ENCODE measurements around the gene POLRMT. TPM values are rescaled to one million over a fixed set of nuclear protein-coding genes. Genes with fewer than 3 reads are reported as not detected.
"Not testable (repeated sequence)": the region's sequence is repeated elsewhere in the genome, so short reads cannot be mapped to it uniquely, and the experiment has no call there.

The POLRMT gene
- total RNA-seq, 1 experiment from 2014 or later, result 139 TPM

GRCh38 chr19:674282-675151 is 41.2 kb upstream of the POLRMT start:
- peaks cover 27% of the 10 kb centered on the region for H3K27me3 Mint-ChIP-seq (ENCODE audit: low read depth)
- no peak overlapping the region for H3K27ac Mint-ChIP-seq
- ATAC-seq, result no peak

GRCh38 chr19:670609-671075 is 37.3 kb upstream of the POLRMT start:
- Mint-ChIP-seq H3K9me3 (peaks cover 9% of the 10 kb centered on the region), H3K36me3 (no peaks in the 10 kb centered on the region), H3K27me3 (ENCODE audit: low read depth) (peaks cover 31% of the 10 kb centered on the region), H3K4me1 (no peaks in the 10 kb centered on the region), H3K4me3 (no peak overlapping the region), H3K27ac (no peak overlapping the region)
- peak; percentile 54 for DNase-seq (ENCODE audit: low spot score)
- peak; percentile 86 for ATAC-seq
- ChIA-PET CTCF (interaction anchor here (0.5 to 2.6 kb wide), 15 partner anchors 10 to 115 kb away, joined by 3 to 22 read pairs (median 4); partner anchors contain the start of gene PALM), POLR2A (interaction anchor here (0.5 kb wide), 1 partner anchor 9 kb away, joined by 3 read pairs; no protein-coding TSS in a partner anchor)
- TF ChIP-seq ELF4 (CRISPR knock-in tag; IDR thresholded peaks at IDR 0.05; ENCODE audit: low read depth), result no peak
- TF ChIP-seq CTCF (IDR thresholded peaks at IDR 0.05), result 0 out of 2 replicates have a peak, but pooled peaks have one; percentile 12

More at GRCh38 chr19:674282-675151, 41.2 kb upstream of the POLRMT start:
- TF ChIP-seq ZNF671 (CRISPR knock-in tag; IDR thresholded peaks at IDR 0.05) (no peak), ETV6 (CRISPR knock-in tag; IDR thresholded peaks at IDR 0.05) (no peak), ZNF416 (CRISPR knock-in tag; IDR thresholded peaks at IDR 0.05) (no peak), ZBTB43 (CRISPR knock-in tag; IDR thresholded peaks at IDR 0.05) (no peak), ZNF512 (CRISPR knock-in tag; IDR thresholded peaks at IDR 0.05; ENCODE audit: borderline replicate concordance) (no peak), SP1 (CRISPR knock-in tag; conservative IDR thresholded peaks at IDR 0.05) (no peak), ZSCAN18 (CRISPR knock-in tag; IDR thresholded peaks at IDR 0.05) (no peak)
- CTCF ChIA-PET, result interaction anchor here (0.6 to 2.1 kb wide), 4 partner anchors 9 to 67 kb away, joined by 4 to 8 read pairs (median 6); no protein-coding TSS in a partner anchor
- no peaks in the 10 kb centered on the region for H3K36me3 Mint-ChIP-seq
- POLR2A ChIA-PET, result no interaction called here
- no peak overlapping the region for H3K4me3 Mint-ChIP-seq
- no peaks in the 10 kb centered on the region for H3K9me3 Mint-ChIP-seq
- H3K4me1 Mint-ChIP-seq, result no peaks in the 10 kb centered on the region
- no peak for DNase-seq (ENCODE audit: low spot score)

- DNase-seq (ENCODE audit: low spot score); POLR2A ChIA-PET; H3K9me3 Mint-ChIP-seq; H3K27ac Mint-ChIP-seq; H3K4me3 Mint-ChIP-seq; H3K36me3 Mint-ChIP-seq; ATAC-seq; H3K4me1 Mint-ChIP-seq: not testable (repeated sequence)
- peaks cover 31% of the 10 kb centered on the region for H3K27me3 Mint-ChIP-seq (ENCODE audit: low read depth)
- CTCF ChIA-PET, result interaction anchor here (2.6 kb wide), 1 partner anchor 73 kb away, joined by 13 read pairs; no protein-coding TSS in a partner anchor
These were observed 35.5 kb upstream of the POLRMT start for GRCh38 chr19:668675-669434.

- H3K4me1 Mint-ChIP-seq; H3K4me3 Mint-ChIP-seq; H3K27ac Mint-ChIP-seq; H3K36me3 Mint-ChIP-seq; POLR2A ChIA-PET; H3K9me3 Mint-ChIP-seq; CTCF ChIA-PET; DNase-seq (ENCODE audit: low spot score); ATAC-seq: not testable (repeated sequence)
- H3K27me3 Mint-ChIP-seq (ENCODE audit: low read depth), result peaks cover 29% of the 10 kb centered on the region
These were observed 33.7 kb upstream of the POLRMT start for GRCh38 chr19:666985-667573.
